Measurements from ENCODE around the gene GTF2F2.
"Not testable (repeated sequence)": the region's sequence is repeated elsewhere in the genome, so short reads cannot be mapped to it uniquely, and the experiment has no call there.

Gene GTF2F2

GRCh38 chr13:45298206-45298505 lies 177.8 kb downstream of the GTF2F2 start:
- CTCF ChIA-PET = no interaction called here
- POLR2A ChIA-PET = no interaction called here
- no peak for DNase-seq (ENCODE audit: extremely low spot score)
- TF ChIP-seq ZNF384 (IDR thresholded peaks at IDR 0.05) (no peak), L3MBTL2 (conservative IDR thresholded peaks at IDR 0.05) (no peak), BHLHE40 (IDR thresholded peaks at IDR 0.05; ENCODE audit: borderline replicate concordance) (no peak)

- CTCF ChIA-PET; DNase-seq (ENCODE audit: extremely low spot score); POLR2A ChIA-PET: not testable (repeated sequence)
Observed at GRCh38 chr13:45298550-45298949, 178.2 kb downstream of the GTF2F2 start.

- TF ChIP-seq L3MBTL2 (conservative IDR thresholded peaks at IDR 0.05) (no peak), ZNF384 (IDR thresholded peaks at IDR 0.05) (no peak), FOXK2 (IDR thresholded peaks at IDR 0.05) (no peak), FOXA1 (IDR thresholded peaks at IDR 0.05) (no peak), SP1 (IDR thresholded peaks at IDR 0.05) (no peak), PKNOX1 (IDR thresholded peaks at IDR 0.05) (no peak), SUZ12 (IDR thresholded peaks at IDR 0.05) (no peak), ELF4 (IDR thresholded peaks at IDR 0.05) (no peak)
- CTCF ChIA-PET = interaction anchor here (0.7 kb wide), 1 partner anchor 95 kb away, joined by 3 read pairs; no protein-coding TSS in a partner anchor
- no peak for DNase-seq (ENCODE audit: extremely low spot score)
- POLR2A ChIA-PET = no interaction called here
Observed at GRCh38 chr13:45299194-45299593, 178.9 kb downstream of the GTF2F2 start.

GRCh38 chr13:45300190-45300985 lies 180.1 kb downstream of the GTF2F2 start:
- TF ChIP-seq SUZ12 (IDR thresholded peaks at IDR 0.05) = no peak
- TF ChIP-seq LEF1 (IDR thresholded peaks at IDR 0.05; ENCODE audit: borderline replicate concordance) = no peak
- no peak for TF ChIP-seq HDGF (IDR thresholded peaks at IDR 0.05; ENCODE audit: borderline replicate concordance)
- no peak for TF ChIP-seq FOXA1 (IDR thresholded peaks at IDR 0.05)
- TF ChIP-seq BHLHE40 (IDR thresholded peaks at IDR 0.05; ENCODE audit: borderline replicate concordance) = no peak
- TF ChIP-seq SP1 (IDR thresholded peaks at IDR 0.05) = no peak
- no peak for TF ChIP-seq TARDBP (IDR thresholded peaks at IDR 0.05)
- TF ChIP-seq CTBP1 (IDR thresholded peaks at IDR 0.05; ENCODE audit: borderline replicate concordance) = no peak
- no peak for TF ChIP-seq ELF4 (IDR thresholded peaks at IDR 0.05)
- no peak for TF ChIP-seq FOXM1 (IDR thresholded peaks at IDR 0.05; ENCODE audit: borderline replicate concordance)
- no peak for TF ChIP-seq NFRKB (IDR thresholded peaks at IDR 0.05)
- TF ChIP-seq ZNF384 (IDR thresholded peaks at IDR 0.05) = no peak
- no peak for TF ChIP-seq L3MBTL2 (conservative IDR thresholded peaks at IDR 0.05)
- no peak for TF ChIP-seq PKNOX1 (IDR thresholded peaks at IDR 0.05)
- no peak for TF ChIP-seq ARNT (IDR thresholded peaks at IDR 0.05)
- no peak for TF ChIP-seq FOXK2 (IDR thresholded peaks at IDR 0.05)
- ChIA-PET POLR2A (no interaction called here), CTCF (no interaction called here)
- no peak for DNase-seq (ENCODE audit: extremely low spot score)

- no peak for DNase-seq (ENCODE audit: extremely low spot score)
- CTCF ChIA-PET = interaction anchor here (1.5 kb wide), 1 partner anchor 255 kb away, joined by 5 read pairs; no protein-coding TSS in a partner anchor
- POLR2A ChIA-PET = no interaction called here
- TF ChIP-seq CTBP1 (IDR thresholded peaks at IDR 0.05; ENCODE audit: borderline replicate concordance) (no peak), NFRKB (IDR thresholded peaks at IDR 0.05) (no peak), ELF4 (IDR thresholded peaks at IDR 0.05) (no peak), FOXA1 (IDR thresholded peaks at IDR 0.05) (no peak), TARDBP (IDR thresholded peaks at IDR 0.05) (no peak), LEF1 (IDR thresholded peaks at IDR 0.05; ENCODE audit: borderline replicate concordance) (no peak), ZNF384 (IDR thresholded peaks at IDR 0.05) (no peak), PKNOX1 (IDR thresholded peaks at IDR 0.05) (no peak), FOXM1 (IDR thresholded peaks at IDR 0.05; ENCODE audit: borderline replicate concordance) (no peak), BHLHE40 (IDR thresholded peaks at IDR 0.05; ENCODE audit: borderline replicate concordance) (no peak), SP1 (IDR thresholded peaks at IDR 0.05) (no peak), SUZ12 (IDR thresholded peaks at IDR 0.05) (no peak), FOXK2 (IDR thresholded peaks at IDR 0.05) (no peak), L3MBTL2 (conservative IDR thresholded peaks at IDR 0.05) (no peak), ARNT (IDR thresholded peaks at IDR 0.05) (no peak)
Observed at GRCh38 chr13:45301263-45301662, 181.0 kb downstream of the GTF2F2 start.

- TF ChIP-seq L3MBTL2 (conservative IDR thresholded peaks at IDR 0.05) (no peak), SP1 (IDR thresholded peaks at IDR 0.05) (no peak), ARNT (IDR thresholded peaks at IDR 0.05) (no peak), HDGF (IDR thresholded peaks at IDR 0.05; ENCODE audit: borderline replicate concordance) (no peak), ZNF384 (IDR thresholded peaks at IDR 0.05) (no peak), FOXM1 (IDR thresholded peaks at IDR 0.05; ENCODE audit: borderline replicate concordance) (no peak), TARDBP (IDR thresholded peaks at IDR 0.05) (no peak), FOXA1 (IDR thresholded peaks at IDR 0.05) (no peak), CTBP1 (IDR thresholded peaks at IDR 0.05; ENCODE audit: borderline replicate concordance) (no peak), ELF4 (IDR thresholded peaks at IDR 0.05) (no peak), FOXK2 (IDR thresholded peaks at IDR 0.05) (no peak), LEF1 (IDR thresholded peaks at IDR 0.05; ENCODE audit: borderline replicate concordance) (no peak), BHLHE40 (IDR thresholded peaks at IDR 0.05; ENCODE audit: borderline replicate concordance) (no peak)
- ChIA-PET CTCF (interaction anchor here (1.5 kb wide), 1 partner anchor 256 kb away, joined by 5 read pairs; no protein-coding TSS in a partner anchor), POLR2A (no interaction called here)
- no peak for DNase-seq (ENCODE audit: extremely low spot score)
Observed at GRCh38 chr13:45302507-45302906, 182.2 kb downstream of the GTF2F2 start.

Data from HEK293T (cell line).